Caco-2 (cell line): Measurements from ENCODE around the gene NUBPL. TPM values are rescaled to one million over a fixed set of nuclear protein-coding genes. Genes with fewer than 3 reads are reported as not detected.
"Not testable (repeated sequence)": the region's sequence is repeated elsewhere in the genome, so short reads cannot be mapped to it uniquely, and the experiment has no call there.

Experiments
- BruUV-seq: library from RNA; stranded (reverse); fragments of 400-500 nt; replicated peaks from 2 replicates; lab custom pipeline; 2021; lab: Mats Ljungman, UMichigan
- CTCF ChIA-PET: fragments of 300-600 bp; sonication (Branson Sonifier 250); formaldehyde crosslinking; loops from one replicate; lab custom pipeline; 2022; ENCODE audit warnings: antibody characterized with exemption; lab: Charles Lee
- POLR2A ChIA-PET: fragments of 300-600 bp; sonication (Branson Sonifier 250); formaldehyde crosslinking; loops from one replicate; lab custom pipeline; 2022; ENCODE audit warnings: antibody characterized with exemption; lab: Charles Lee
- DNase-seq, 2 experiments: peaks; one replicate each; pipeline versions ENCODE4 v3.0.0 to v3.0.0-alpha.2; 2020 to 2022
- H3K27me3 ChIP-seq: replicated peaks from 2 replicates; pipeline ENCODE4 v1.6.0; 2011; ENCODE audit warnings: low read length; ENCODE audit not compliant: control insufficient read depth, insufficient read depth
- H3K36me3 ChIP-seq: 2 replicates; pipeline ENCODE4 v1.5.1; 2011; ENCODE audit warnings: low read length; ENCODE audit not compliant: control insufficient read depth, insufficient read depth
- H3K4me1 ChIP-seq: fragments of 250-450 bp; sonication (Bioruptor Pico); 2 replicates; pipeline ENCODE4 v1.5.1; 2020; ENCODE audit warnings: mild to moderate bottlenecking
- H3K4me3 ChIP-seq: 2 replicates; pipeline ENCODE4 v1.5.1; 2011; ENCODE audit warnings: low read depth, mild to moderate bottlenecking, control low read depth, low read length
- H3K9me3 ChIP-seq: fragments of 250-450 bp; sonication (Bioruptor Pico); 2 replicates; pipeline ENCODE4 v1.5.1; 2020; ENCODE audit warnings: mild to moderate bottlenecking, moderate library complexity
- H3K27ac Mint-ChIP-seq: one replicate; pipeline ENCODE4 v1.8.0; 2022; ENCODE audit warnings: mixed read lengths; ENCODE audit not compliant: unreplicated experiment
- H3K27me3 Mint-ChIP-seq: one replicate; pipeline ENCODE4 v1.8.0; 2022; ENCODE audit warnings: mixed read lengths; ENCODE audit not compliant: insufficient read depth, unreplicated experiment
- H3K36me3 Mint-ChIP-seq: one replicate; pipeline ENCODE4 v1.8.0; 2022; ENCODE audit warnings: mild to moderate bottlenecking, mixed read lengths; ENCODE audit not compliant: insufficient read depth, unreplicated experiment
- H3K4me1 Mint-ChIP-seq: one replicate; pipeline ENCODE4 v1.8.0; 2022; ENCODE audit warnings: low read depth, mixed read lengths; ENCODE audit not compliant: unreplicated experiment
- H3K4me3 Mint-ChIP-seq: one replicate; pipeline ENCODE4 v1.8.0; 2022; ENCODE audit warnings: mild to moderate bottlenecking, moderate library complexity, mixed read lengths; ENCODE audit not compliant: unreplicated experiment
- H3K9me3 Mint-ChIP-seq: one replicate; pipeline ENCODE4 v1.8.0; 2022; ENCODE audit warnings: mixed read lengths; ENCODE audit not compliant: unreplicated experiment
- intact Hi-C: fragments of 100-400 bp; cut with micrococcal nuclease; formaldehyde crosslinking; loops from one replicate; pipeline ENCODE4 v1.10.0; 2022; ENCODE audit not compliant: unreplicated experiment
- total RNA-seq: library from RNA; stranded (reverse); gene quantifications from 2 replicates; pipeline ENCODE4 v1.2.3, GENCODE V29; 2022
- TF ChIP-seq, protein P1 (sequence below), 2 experiments: fragments of 200-600 bp in 1 of 2; IDR thresholded peaks; 1 replicate in 1 of 2; 2 replicates in 1 of 2; pipeline versions ENCODE4 v1.5.1 to v1.8.0; 2011 to 2022; ENCODE audit warnings: antibody characterized with exemption in 1 of 2, control low read depth in 1 of 2, inconsistent platforms in 1 of 2, low read depth in 1 of 2, low read length in 1 of 2, mild to moderate bottlenecking in 1 of 2, moderate library complexity in 1 of 2; ENCODE audit not compliant: insufficient read depth in 1 of 2, severe bottlenecking in 1 of 2, unreplicated experiment in 1 of 2

NUBPL gene
- total RNA-seq, 1 experiment from 2014 or later: 13.9 TPM

DNA sequence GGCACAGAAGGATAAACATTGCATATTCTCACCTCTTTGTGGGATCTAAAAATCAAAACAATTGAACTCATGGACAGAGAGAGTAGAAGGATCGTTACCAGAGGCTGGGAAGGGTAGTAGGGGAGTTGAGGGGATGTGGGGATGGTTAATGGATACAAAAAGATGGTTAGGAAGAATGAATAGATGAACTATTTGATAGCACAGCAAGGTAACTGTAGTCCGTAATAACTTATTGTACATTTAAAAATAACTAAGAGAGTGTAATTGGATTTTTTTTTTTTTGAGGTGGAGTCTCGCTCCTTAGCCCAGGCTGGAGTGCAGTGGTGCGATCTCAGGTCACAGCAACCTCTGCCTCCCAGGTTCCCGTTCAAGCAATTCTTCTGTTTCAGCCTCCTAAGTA lies 52.0 kb downstream of the NUBPL start:
- no peak for DNase-seq
- peaks cover 14% of the 10 kb centered on the region for H3K9me3 Mint-ChIP-seq
- TF ChIP-seq, protein P1, sequence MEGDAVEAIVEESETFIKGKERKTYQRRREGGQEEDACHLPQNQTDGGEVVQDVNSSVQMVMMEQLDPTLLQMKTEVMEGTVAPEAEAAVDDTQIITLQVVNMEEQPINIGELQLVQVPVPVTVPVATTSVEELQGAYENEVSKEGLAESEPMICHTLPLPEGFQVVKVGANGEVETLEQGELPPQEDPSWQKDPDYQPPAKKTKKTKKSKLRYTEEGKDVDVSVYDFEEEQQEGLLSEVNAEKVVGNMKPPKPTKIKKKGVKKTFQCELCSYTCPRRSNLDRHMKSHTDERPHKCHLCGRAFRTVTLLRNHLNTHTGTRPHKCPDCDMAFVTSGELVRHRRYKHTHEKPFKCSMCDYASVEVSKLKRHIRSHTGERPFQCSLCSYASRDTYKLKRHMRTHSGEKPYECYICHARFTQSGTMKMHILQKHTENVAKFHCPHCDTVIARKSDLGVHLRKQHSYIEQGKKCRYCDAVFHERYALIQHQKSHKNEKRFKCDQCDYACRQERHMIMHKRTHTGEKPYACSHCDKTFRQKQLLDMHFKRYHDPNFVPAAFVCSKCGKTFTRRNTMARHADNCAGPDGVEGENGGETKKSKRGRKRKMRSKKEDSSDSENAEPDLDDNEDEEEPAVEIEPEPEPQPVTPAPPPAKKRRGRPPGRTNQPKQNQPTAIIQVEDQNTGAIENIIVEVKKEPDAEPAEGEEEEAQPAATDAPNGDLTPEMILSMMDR (IDR thresholded peaks at IDR 0.05; ENCODE audit: insufficient read depth in 1 of 2, low read depth in 1 of 2, low read length in 1 of 2, severe bottlenecking in 1 of 2, unreplicated experiment in 1 of 2): no peak
- no peaks in the 10 kb centered on the region for H3K36me3 ChIP-seq
- intact Hi-C loops: no loop called here
- no TSS peak for BruUV-seq
- H3K27me3 Mint-ChIP-seq: no peaks in the 10 kb centered on the region
- H3K27ac Mint-ChIP-seq: no peak overlapping the region
- H3K4me3 ChIP-seq: no peak overlapping the region
- no peaks in the 10 kb centered on the region for H3K36me3 Mint-ChIP-seq
- no peak overlapping the region for H3K4me3 Mint-ChIP-seq
- H3K27me3 ChIP-seq: no peaks in the 10 kb centered on the region
- peaks cover 3% of the 10 kb centered on the region for H3K4me1 Mint-ChIP-seq
- no peaks in the 10 kb centered on the region for H3K4me1 ChIP-seq
- H3K9me3 ChIP-seq: no peaks in the 10 kb centered on the region
- ChIA-PET POLR2A (no interaction called here), CTCF (no interaction called here)

DNA sequence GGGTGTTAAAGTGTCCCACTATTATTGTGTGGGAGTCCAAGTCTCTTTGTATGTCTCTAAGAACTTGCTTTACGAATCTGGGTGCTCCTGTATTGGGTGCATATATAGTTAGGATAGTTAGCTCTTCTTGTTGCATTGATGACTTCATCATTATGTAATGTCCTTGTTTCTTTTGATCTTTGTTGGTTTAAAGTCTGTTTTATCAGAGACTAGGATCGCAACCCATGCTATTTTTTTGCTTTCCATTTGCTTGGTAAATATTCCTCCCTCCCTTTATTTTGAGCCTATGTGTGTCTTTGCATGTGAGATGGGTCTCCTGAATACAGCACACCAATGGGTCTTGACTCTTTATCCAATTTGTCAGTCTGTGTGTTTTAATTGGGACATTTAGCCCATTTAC lies 57.7 kb downstream of the NUBPL start:
- H3K4me3 ChIP-seq, BruUV-seq, H3K4me1 ChIP-seq, H3K27me3 Mint-ChIP-seq, H3K27ac Mint-ChIP-seq, POLR2A ChIA-PET, DNase-seq, H3K4me3 Mint-ChIP-seq, H3K36me3 ChIP-seq, CTCF ChIA-PET, H3K36me3 Mint-ChIP-seq, H3K27me3 ChIP-seq, intact Hi-C loops: not testable (repeated sequence)
- H3K9me3 Mint-ChIP-seq: peaks cover 41% of the 10 kb centered on the region
- H3K9me3 ChIP-seq: peaks cover 18% of the 10 kb centered on the region
- peaks cover 14% of the 10 kb centered on the region for H3K4me1 Mint-ChIP-seq

DNA sequence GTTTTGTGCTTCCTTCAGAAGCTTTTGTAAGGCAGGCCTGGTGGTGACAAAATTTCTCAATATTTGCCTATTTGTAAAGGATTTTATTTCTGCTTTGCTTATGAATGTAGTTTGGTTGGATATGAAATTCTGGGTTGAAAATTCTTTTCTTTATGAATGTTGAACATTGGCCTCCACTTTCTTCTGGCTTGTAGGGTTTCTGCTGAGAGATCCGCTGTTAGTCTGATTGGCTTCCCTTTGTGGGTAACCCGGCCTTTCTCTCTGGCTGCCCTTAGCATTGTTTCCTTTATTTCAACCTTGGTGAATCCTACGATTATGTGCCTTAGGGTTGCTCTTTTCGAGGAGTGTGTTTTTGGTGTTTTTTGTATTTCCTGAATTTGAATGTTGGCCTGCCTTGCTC lies 58.2 kb downstream of the NUBPL start:
- TF ChIP-seq, protein P1 (IDR thresholded peaks at IDR 0.05; ENCODE audit: insufficient read depth in 1 of 2, low read depth in 1 of 2, low read length in 1 of 2, severe bottlenecking in 1 of 2, unreplicated experiment in 1 of 2): no peak
- CTCF ChIA-PET: no interaction called here
- no peak overlapping the region for H3K4me3 ChIP-seq
- peaks cover 46% of the 10 kb centered on the region for H3K9me3 Mint-ChIP-seq
- H3K4me1 Mint-ChIP-seq: peaks cover 14% of the 10 kb centered on the region
- no peaks in the 10 kb centered on the region for H3K36me3 ChIP-seq
- peaks cover 8% of the 10 kb centered on the region for H3K36me3 Mint-ChIP-seq
- BruUV-seq: no TSS peak
- peak overlapping the region; percentile 9 for H3K27ac Mint-ChIP-seq
- H3K9me3 ChIP-seq: peaks cover 18% of the 10 kb centered on the region
- no peaks in the 10 kb centered on the region for H3K27me3 Mint-ChIP-seq
- DNase-seq: no peak
- intact Hi-C loops: no loop called here
- no peaks in the 10 kb centered on the region for H3K4me1 ChIP-seq
- H3K27me3 ChIP-seq: no peaks in the 10 kb centered on the region
- no peak overlapping the region for H3K4me3 Mint-ChIP-seq
- POLR2A ChIA-PET: no interaction called here

DNA sequence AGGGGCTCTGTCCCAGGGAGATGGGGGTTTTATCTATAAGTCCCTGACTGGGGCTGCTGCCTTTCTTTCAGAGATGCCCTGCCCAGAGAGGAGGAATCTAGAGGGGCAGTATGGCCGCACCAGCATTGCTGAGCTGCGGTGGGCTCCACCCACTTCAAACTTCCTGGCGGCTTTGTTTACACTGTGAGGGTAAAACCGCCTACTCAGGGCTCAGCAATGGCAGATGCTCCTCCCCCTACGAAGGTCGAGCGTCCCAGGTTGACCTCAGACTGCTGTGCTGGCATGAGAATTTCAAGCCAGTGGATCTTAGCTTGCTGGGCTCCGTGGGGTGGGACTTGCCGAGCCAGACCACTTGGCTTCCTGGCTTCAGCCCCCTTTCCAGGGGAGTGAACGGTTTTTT lies 59.7 kb downstream of the NUBPL start:
- CTCF ChIA-PET, H3K27ac Mint-ChIP-seq, DNase-seq, H3K36me3 Mint-ChIP-seq, H3K27me3 Mint-ChIP-seq, H3K36me3 ChIP-seq, intact Hi-C loops, H3K4me3 Mint-ChIP-seq, H3K4me3 ChIP-seq, H3K4me1 ChIP-seq, H3K27me3 ChIP-seq, BruUV-seq, POLR2A ChIA-PET: not testable (repeated sequence)
- peaks cover 18% of the 10 kb centered on the region for H3K9me3 ChIP-seq
- H3K4me1 Mint-ChIP-seq: peaks cover 14% of the 10 kb centered on the region
- H3K9me3 Mint-ChIP-seq: peaks cover 52% of the 10 kb centered on the region
